ENCODE data around the gene SLC26A3.

DNA sequence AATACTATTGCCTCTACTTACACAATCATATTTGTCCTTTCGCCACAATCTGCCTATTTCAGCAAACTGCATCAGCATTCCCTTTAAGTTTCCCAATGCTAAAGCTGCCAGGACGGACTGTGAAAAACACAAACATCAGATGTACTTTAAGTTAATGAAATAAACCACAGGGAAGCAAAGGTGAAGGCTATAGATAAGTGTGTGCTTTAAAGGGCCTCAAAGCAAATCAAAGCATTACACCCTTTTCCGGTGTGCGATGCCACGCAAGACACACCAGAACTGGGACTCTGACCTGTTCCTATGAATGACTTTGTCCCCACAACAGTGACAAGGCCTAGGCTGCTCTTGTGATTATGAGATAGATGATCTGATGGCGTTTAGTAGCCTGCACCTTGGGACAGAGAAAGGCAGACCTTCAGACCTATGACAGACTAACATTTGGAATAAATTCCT, 23.4 kb downstream of the SLC26A3 start:
- TF ChIP-seq, protein P1, sequence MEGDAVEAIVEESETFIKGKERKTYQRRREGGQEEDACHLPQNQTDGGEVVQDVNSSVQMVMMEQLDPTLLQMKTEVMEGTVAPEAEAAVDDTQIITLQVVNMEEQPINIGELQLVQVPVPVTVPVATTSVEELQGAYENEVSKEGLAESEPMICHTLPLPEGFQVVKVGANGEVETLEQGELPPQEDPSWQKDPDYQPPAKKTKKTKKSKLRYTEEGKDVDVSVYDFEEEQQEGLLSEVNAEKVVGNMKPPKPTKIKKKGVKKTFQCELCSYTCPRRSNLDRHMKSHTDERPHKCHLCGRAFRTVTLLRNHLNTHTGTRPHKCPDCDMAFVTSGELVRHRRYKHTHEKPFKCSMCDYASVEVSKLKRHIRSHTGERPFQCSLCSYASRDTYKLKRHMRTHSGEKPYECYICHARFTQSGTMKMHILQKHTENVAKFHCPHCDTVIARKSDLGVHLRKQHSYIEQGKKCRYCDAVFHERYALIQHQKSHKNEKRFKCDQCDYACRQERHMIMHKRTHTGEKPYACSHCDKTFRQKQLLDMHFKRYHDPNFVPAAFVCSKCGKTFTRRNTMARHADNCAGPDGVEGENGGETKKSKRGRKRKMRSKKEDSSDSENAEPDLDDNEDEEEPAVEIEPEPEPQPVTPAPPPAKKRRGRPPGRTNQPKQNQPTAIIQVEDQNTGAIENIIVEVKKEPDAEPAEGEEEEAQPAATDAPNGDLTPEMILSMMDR (IDR thresholded peaks at IDR 0.05) = no peak
- TF ChIP-seq POLR2A (IDR thresholded peaks at IDR 0.05) = no peak

Measured in uterus (tissue), 2 donors.